GM21529 (cell line): ENCODE results near the gene EFHC1.

Experiments
- ATAC-seq: cut with Tn5 transposase; IDR thresholded peaks from one replicate; pipeline ENCODE4 v1.9.1; 2021; ENCODE audit not compliant: unreplicated experiment

Gene EFHC1

GRCh38 chr6:52516269-52516668 lies 96.1 kb downstream of the EFHC1 start:
- no peak for ATAC-seq

- ATAC-seq, result no peak
Measured at GRCh38 chr6:52516943-52517342, 96.8 kb downstream of the EFHC1 start.

DNA sequence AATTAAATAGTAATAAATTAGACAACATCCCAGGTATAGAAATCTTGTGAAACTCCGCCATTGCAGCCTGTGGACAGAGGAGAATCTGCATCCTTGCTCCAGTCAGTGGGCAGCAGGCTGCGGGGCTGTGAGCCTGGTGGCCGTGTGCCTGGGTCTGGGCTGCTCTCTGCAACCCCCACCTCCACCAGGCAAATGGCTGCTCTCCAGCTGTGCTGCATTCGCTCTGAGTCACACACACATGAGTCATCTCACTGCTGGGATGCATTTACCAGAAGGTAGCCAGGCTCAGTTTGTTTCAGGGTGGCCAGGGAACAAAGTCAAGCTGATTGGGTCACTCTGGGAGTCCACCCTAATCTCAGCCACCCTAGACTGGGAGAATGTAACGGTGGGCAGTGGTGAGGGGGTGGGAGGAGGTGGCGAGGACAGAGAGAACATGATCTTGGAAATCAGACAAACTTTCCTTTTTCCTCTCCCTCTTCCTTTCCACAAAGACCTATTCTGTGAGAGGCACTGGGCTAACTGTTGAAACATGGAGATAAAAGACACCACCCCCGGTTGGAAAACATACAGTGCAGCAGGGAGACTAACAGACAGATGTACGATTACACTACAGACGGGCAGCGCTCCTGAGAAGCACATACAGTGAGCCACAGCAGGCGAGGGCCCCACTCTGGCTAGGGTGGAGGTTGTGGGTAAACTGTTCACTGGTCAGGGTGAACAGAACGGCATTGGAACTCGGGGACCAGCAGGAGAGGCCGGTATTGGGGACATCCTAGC lies 97.5 kb downstream of the EFHC1 start:
- ATAC-seq, result peak; percentile 98

- ATAC-seq, result no peak
Measured at GRCh38 chr6:52518279-52518945, 98.3 kb downstream of the EFHC1 start.

DNA sequence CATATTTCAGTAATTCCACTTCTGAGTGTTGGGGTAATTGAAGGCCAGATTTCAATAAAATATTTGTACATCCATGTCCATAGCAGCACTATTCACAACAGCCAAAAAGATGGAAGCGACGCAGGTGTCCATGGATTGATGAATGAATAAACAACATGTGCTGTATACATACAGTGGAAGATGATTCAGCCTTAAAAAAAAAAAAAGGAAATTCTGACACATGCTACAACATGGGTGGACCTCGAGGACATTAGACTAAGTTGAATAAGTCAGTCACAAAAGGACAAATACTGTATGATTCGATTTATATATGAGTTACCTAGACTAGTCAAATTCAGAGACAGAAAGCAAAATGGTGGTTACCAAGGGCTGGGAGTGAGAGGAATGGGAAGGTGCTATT lies 99.5 kb downstream of the EFHC1 start:
- ATAC-seq, result no peak

GRCh38 chr6:52522151-52522626 lies 102.0 kb downstream of the EFHC1 start:
- no peak for ATAC-seq

- ATAC-seq, result no peak
Measured at GRCh38 chr6:52522655-52523054, 102.5 kb downstream of the EFHC1 start.

- no peak for ATAC-seq
Measured at GRCh38 chr6:52523378-52524142, 103.4 kb downstream of the EFHC1 start.

DNA sequence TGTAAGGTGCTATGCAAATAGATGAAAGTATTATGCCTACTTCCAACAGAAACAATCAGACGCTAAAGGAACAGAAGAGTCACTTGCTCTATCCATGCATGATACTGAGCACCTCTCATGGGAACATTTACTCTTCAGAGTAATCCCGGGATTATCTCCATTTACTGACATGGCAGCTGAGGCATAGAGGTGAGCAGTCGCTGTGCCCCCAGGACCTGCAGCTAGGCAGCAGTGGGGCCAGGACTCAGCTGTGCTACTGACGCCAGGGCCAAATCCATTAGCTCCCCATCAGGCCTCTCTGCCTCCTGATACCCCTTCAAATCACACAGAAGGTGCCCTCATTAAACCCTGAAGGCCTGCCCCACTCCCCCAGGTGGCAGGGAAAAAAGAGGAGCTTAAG lies 104.8 kb downstream of the EFHC1 start:
- ATAC-seq, result no peak

DNA sequence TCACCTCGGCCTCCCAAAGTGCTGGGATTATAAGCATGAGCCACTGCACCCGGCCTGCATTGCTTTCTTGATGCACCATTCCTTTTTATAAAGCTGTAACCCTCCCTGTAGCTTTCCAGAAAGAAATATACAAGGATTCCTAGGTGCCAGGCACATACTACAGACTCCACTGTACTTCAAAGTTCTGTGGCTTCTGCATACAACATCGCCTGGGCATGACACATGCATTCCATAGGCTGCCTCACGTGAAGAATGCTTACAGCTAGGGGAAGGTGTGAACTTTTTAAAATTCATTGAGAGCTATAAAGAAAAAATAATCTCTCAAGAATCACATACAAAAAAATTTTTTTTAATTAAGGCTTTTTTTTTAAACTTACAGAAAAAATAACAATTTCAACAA lies 106.5 kb downstream of the EFHC1 start:
- no peak for ATAC-seq

DNA sequence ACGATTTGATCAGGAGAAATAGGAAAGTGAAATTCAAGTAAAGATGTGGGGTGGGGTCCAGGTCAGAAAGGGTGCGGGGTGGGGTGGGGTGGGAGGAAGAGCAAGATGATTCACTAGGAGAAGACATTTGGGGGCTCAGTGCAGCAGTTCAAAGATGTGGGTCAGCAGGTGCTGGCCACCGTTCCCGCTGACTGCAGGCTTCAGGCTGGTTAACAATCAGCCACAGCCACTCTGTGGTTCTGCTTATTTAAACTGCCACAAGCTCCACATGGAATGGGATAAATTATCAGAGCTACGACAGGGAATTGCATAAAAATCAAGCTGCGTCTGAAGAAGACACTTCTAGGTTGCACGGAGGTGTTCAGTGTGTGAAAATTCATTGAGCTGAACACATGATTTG lies 107.3 kb downstream of the EFHC1 start:
- ATAC-seq, result no peak

- peak; percentile 78 for ATAC-seq
Measured at GRCh38 chr6:52529311-52529710, 109.2 kb downstream of the EFHC1 start.

DNA sequence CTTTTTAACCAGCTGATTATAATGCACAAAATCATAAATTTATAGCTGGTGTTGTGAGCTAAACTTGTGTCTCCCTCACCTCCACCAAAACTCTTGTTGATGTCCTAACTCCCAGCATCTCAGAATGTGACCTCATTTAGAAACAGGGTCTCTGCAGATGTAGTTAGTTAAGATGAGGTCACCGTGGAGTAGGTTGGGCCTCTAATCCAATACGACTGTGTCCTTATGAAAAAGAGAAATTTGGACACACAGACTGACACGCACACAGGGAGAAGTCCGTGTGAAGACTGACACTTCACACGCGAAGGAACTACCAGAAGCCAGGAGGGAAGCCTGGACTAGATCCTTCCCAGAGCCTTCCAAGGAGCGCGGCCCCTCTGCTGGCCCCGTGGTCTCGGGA lies 110.2 kb downstream of the EFHC1 start:
- ATAC-seq, result no peak

- ATAC-seq, result no peak
Measured at GRCh38 chr6:52531396-52531795, 111.3 kb downstream of the EFHC1 start.

GRCh38 chr6:52531834-52532233 lies 111.7 kb downstream of the EFHC1 start:
- ATAC-seq, result no peak

DNA sequence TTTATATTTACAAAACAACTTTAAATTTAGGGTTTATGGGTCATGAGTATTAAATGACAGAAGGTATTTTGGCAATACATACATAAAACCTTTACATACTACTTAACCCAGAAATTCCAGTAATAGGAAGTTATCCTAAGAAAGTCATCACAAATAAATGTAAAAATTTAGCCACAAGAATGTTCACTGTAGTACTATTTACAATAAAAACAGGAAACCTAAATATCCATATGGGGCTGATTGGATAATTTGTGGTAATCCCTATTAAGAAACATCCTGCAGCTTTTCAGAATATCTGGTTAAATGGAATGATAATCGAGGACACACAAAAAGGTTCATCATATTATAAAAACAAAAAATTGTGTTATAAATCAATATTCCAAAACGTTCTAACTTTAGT lies 112.3 kb downstream of the EFHC1 start:
- no peak for ATAC-seq

GRCh38 chr6:52533491-52533890 lies 113.3 kb downstream of the EFHC1 start:
- ATAC-seq, result no peak

- no peak for ATAC-seq
Measured at GRCh38 chr6:52534363-52534762, 114.2 kb downstream of the EFHC1 start.

GRCh38 chr6:52534966-52535390 lies 114.8 kb downstream of the EFHC1 start:
- ATAC-seq, result no peak

- peak; percentile 18 for ATAC-seq
Measured at GRCh38 chr6:52535711-52536423, 115.7 kb downstream of the EFHC1 start.

- ATAC-seq, result peak; percentile 46
Measured at GRCh38 chr6:52536424-52536916, 116.3 kb downstream of the EFHC1 start.
